ENCODE measurements around the gene SERPINA12. TPM values are rescaled to one million over a fixed set of nuclear protein-coding genes. Genes with fewer than 3 reads are reported as not detected.

The SERPINA12 gene
- total RNA-seq, 1 experiment from 2014 or later = not detected

DNA sequence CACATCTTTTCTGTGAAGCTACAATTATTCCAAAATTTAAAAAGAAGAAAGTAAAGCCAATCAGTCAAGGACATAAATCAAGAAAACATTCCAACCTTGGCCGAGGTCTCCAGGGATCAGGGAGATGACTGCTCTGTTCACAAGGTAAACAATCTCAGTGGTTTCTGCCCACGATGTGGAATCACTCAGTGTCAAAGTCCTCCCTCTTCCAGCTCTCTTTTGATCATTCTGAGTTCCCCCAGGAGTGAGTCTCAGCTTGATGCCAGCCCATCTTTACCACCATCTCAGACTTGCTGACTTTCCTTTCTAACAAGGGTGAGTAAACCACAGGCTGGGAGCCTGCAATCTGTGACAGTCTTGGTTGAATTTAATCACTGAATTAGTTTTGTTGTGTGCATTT, 28.5 kb downstream of the SERPINA12 start:
- H3K36me3 ChIP-seq (ENCODE audit: control insufficient read depth in 1 of 2, insufficient read depth in 2 of 2, low read length in 2 of 2) = no peaks in the 10 kb centered on the region
- no peaks in the 10 kb centered on the region for H3K79me2 ChIP-seq (ENCODE audit: insufficient read depth, low read length)
- no peak overlapping the region for H3K4me3 ChIP-seq (replicated peaks in 1 of 2; ENCODE audit: low read depth in 1 of 2, low read length in 2 of 2)
- H3K27me3 ChIP-seq (ENCODE audit: insufficient read depth, low read length) = no peaks in the 10 kb centered on the region
- CTCF ChIA-PET = no interaction called here
- no peaks in the 10 kb centered on the region; a peak in 1 of 4 replicates for H3K9me3 ChIP-seq (ENCODE audit: control insufficient read depth in 1 of 2, insufficient read depth in 1 of 2, low read depth in 1 of 2, low read length in 2 of 2)
- H2AFZ ChIP-seq (ENCODE audit: low read depth, low read length, poor library complexity, severe bottlenecking) = no peak overlapping the region
- no peak overlapping the region for H3K4me2 ChIP-seq (ENCODE audit: low read length)
- no peak for TF ChIP-seq CTCF (IDR thresholded peaks at IDR 0.05 in 2 of 3, conservative IDR thresholded peaks at IDR 0.05 in 1 of 3; ENCODE audit: borderline replicate concordance in 1 of 3, insufficient read depth in 1 of 3, low read depth in 2 of 3, low read length in 2 of 3)
- no peak for TF ChIP-seq TCF7L2 (IDR thresholded peaks at IDR 0.05; ENCODE audit: borderline replicate concordance, extremely low read depth, insufficient read depth, insufficient read length)
- TF ChIP-seq EGR1 (IDR thresholded peaks at IDR 0.05; ENCODE audit: low read depth) = no peak
- no peak for TF ChIP-seq SIN3A (IDR thresholded peaks at IDR 0.05; ENCODE audit: low read depth)
- no peak for TF ChIP-seq RAD21 (IDR thresholded peaks at IDR 0.05; ENCODE audit: low read depth)
- TF ChIP-seq EZH2 (IDR thresholded peaks at IDR 0.05) = no peak
- TF ChIP-seq CEBPB (IDR thresholded peaks at IDR 0.05; ENCODE audit: low read depth) = no peak
- TF ChIP-seq SRF (IDR thresholded peaks at IDR 0.05; ENCODE audit: low read depth) = no peak
- no peak for TF ChIP-seq FOSL1 (IDR thresholded peaks at IDR 0.05; ENCODE audit: low read depth)
- TF ChIP-seq ATF3 (IDR thresholded peaks at IDR 0.05) = no peak
- no peak for TF ChIP-seq SP1 (IDR thresholded peaks at IDR 0.05; ENCODE audit: low read depth)
- no peak for TF ChIP-seq REST (IDR thresholded peaks at IDR 0.05; ENCODE audit: low read depth)
- TF ChIP-seq ELF1 (IDR thresholded peaks at IDR 0.05; ENCODE audit: borderline replicate concordance, low read depth) = no peak
- no peak for TF ChIP-seq ZFX (IDR thresholded peaks at IDR 0.05)
- TF ChIP-seq YY1 (IDR thresholded peaks at IDR 0.05; ENCODE audit: extremely low read depth, insufficient replicate concordance, low read depth, low read length) = no peak
- TF ChIP-seq, protein P1, sequence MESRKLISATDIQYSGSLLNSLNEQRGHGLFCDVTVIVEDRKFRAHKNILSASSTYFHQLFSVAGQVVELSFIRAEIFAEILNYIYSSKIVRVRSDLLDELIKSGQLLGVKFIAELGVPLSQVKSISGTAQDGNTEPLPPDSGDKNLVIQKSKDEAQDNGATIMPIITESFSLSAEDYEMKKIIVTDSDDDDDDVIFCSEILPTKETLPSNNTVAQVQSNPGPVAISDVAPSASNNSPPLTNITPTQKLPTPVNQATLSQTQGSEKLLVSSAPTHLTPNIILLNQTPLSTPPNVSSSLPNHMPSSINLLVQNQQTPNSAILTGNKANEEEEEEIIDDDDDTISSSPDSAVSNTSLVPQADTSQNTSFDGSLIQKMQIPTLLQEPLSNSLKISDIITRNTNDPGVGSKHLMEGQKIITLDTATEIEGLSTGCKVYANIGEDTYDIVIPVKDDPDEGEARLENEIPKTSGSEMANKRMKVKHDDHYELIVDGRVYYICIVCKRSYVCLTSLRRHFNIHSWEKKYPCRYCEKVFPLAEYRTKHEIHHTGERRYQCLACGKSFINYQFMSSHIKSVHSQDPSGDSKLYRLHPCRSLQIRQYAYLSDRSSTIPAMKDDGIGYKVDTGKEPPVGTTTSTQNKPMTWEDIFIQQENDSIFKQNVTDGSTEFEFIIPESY (IDR thresholded peaks at IDR 0.05; ENCODE audit: extremely low read depth, insufficient replicate concordance, low read length) = no peak
- TF ChIP-seq EZH2phosphoT487 (IDR thresholded peaks at IDR 0.05; ENCODE audit: borderline replicate concordance) = no peak
- no peak for TF ChIP-seq ZNF274 (IDR thresholded peaks at IDR 0.05; ENCODE audit: low read depth, low read length)
- no peak for TF ChIP-seq CBX3 (IDR thresholded peaks at IDR 0.05; ENCODE audit: low read depth)
- no peak overlapping the region for H3K27ac ChIP-seq (ENCODE audit: low read depth, low read length)
- DNase-seq (ENCODE audit: low read depth, low spot score) (no peak), ATAC-seq (no peak)
- H3K4me1 ChIP-seq (ENCODE audit: control insufficient read depth in 1 of 2, insufficient read depth in 2 of 2, low read length in 2 of 2) = peaks cover 0 to 1% of the 10 kb centered on the region in 2 experiments; a peak in 2 of 4 replicates
- BruUV-seq (replicated peaks) = no TSS peak
- POLR2A ChIA-PET = no interaction called here
- RAD21 ChIA-PET (ENCODE audit: low non-redundant PET in 1 of 2, low total read pairs in 2 of 2, uncharacterized antibody in 2 of 2, unreplicated experiment in 2 of 2) = no interaction called here
- no peaks in the 10 kb centered on the region for H3K9me2 ChIP-seq (ENCODE audit: insufficient read depth)
- no peaks in the 10 kb centered on the region for H4K20me1 ChIP-seq (ENCODE audit: insufficient read depth)
- intact Hi-C loops (cut with micrococcal nuclease) = no loop called here
- no peak overlapping the region for H3K9ac ChIP-seq (ENCODE audit: low read length)

Data from HCT116 (cell line).